ENCODE measurements around the gene ZNHIT6. TPM values are rescaled to one million over a fixed set of nuclear protein-coding genes. Genes with fewer than 3 reads are reported as not detected.

The ZNHIT6 gene
- total RNA-seq, 1 donor from 2014 or later, result 19.9 TPM

GRCh38 chr1:85663382-85663781, 44.9 kb downstream of the ZNHIT6 start:
- H3K9me3 Mint-ChIP-seq, result no peaks in the 10 kb centered on the region
- DNase-seq (ENCODE audit: low read depth, low spot score), result no peak
- H3K27me3 Mint-ChIP-seq (ENCODE audit: low read depth), result no peaks in the 10 kb centered on the region
- no peaks in the 10 kb centered on the region for H3K4me1 Mint-ChIP-seq
- no peak overlapping the region for H3K4me3 Mint-ChIP-seq
- peaks cover 6% of the 10 kb centered on the region for H3K36me3 Mint-ChIP-seq (ENCODE audit: low read depth)
- no peak overlapping the region for H3K27ac Mint-ChIP-seq (ENCODE audit: unreplicated experiment)
- TF ChIP-seq, protein P1, sequence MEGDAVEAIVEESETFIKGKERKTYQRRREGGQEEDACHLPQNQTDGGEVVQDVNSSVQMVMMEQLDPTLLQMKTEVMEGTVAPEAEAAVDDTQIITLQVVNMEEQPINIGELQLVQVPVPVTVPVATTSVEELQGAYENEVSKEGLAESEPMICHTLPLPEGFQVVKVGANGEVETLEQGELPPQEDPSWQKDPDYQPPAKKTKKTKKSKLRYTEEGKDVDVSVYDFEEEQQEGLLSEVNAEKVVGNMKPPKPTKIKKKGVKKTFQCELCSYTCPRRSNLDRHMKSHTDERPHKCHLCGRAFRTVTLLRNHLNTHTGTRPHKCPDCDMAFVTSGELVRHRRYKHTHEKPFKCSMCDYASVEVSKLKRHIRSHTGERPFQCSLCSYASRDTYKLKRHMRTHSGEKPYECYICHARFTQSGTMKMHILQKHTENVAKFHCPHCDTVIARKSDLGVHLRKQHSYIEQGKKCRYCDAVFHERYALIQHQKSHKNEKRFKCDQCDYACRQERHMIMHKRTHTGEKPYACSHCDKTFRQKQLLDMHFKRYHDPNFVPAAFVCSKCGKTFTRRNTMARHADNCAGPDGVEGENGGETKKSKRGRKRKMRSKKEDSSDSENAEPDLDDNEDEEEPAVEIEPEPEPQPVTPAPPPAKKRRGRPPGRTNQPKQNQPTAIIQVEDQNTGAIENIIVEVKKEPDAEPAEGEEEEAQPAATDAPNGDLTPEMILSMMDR (conservative IDR thresholded peaks at IDR 0.05), result no peak

DNA sequence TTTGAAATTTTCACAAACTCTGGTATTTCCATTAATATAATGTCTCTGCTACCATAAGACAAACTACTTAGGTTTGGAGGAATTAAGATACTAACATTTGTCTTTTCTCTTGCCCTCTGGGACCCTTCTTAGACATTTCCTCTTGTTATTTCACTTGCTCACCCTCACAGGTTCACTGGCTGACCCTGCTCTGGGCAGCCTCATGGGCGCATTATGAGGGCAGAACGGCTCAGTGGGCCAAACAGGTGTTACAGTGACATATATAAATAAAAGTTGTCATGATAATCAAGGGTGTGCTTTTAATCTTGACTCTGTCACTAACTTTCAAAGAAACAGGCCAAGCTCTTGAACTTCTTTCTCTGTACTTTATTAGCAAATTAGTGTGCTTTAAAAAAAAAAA, 46.5 kb downstream of the ZNHIT6 start:
- DNase-seq (ENCODE audit: low read depth, low spot score), result no peak
- Mint-ChIP-seq H3K4me3 (no peak overlapping the region), H3K4me1 (no peaks in the 10 kb centered on the region), H3K36me3 (ENCODE audit: low read depth) (peaks cover 3% of the 10 kb centered on the region), H3K27me3 (ENCODE audit: low read depth) (no peaks in the 10 kb centered on the region), H3K9me3 (no peaks in the 10 kb centered on the region), H3K27ac (ENCODE audit: unreplicated experiment) (no peak overlapping the region)
- TF ChIP-seq, protein P1 (conservative IDR thresholded peaks at IDR 0.05), result no peak

- no peaks in the 10 kb centered on the region for H3K27me3 Mint-ChIP-seq (ENCODE audit: low read depth)
- H3K27ac Mint-ChIP-seq (ENCODE audit: unreplicated experiment), result no peak overlapping the region
- TF ChIP-seq, protein P1 (conservative IDR thresholded peaks at IDR 0.05), result no peak
- peaks cover 3% of the 10 kb centered on the region for H3K36me3 Mint-ChIP-seq (ENCODE audit: low read depth)
- no peak for DNase-seq (ENCODE audit: low read depth, low spot score)
- H3K9me3 Mint-ChIP-seq, result no peaks in the 10 kb centered on the region
- H3K4me3 Mint-ChIP-seq, result no peak overlapping the region
- no peaks in the 10 kb centered on the region for H3K4me1 Mint-ChIP-seq
These were observed 47.7 kb downstream of the ZNHIT6 start for GRCh38 chr1:85660541-85660940.

GRCh38 chr1:85659174-85659573, 49.1 kb downstream of the ZNHIT6 start:
- no peak for DNase-seq (ENCODE audit: low read depth, low spot score)
- TF ChIP-seq, protein P1 (conservative IDR thresholded peaks at IDR 0.05), result no peak
- no peak overlapping the region for H3K27ac Mint-ChIP-seq (ENCODE audit: unreplicated experiment)
- H3K36me3 Mint-ChIP-seq (ENCODE audit: low read depth), result peaks cover under 1% of the 10 kb centered on the region
- H3K9me3 Mint-ChIP-seq, result no peaks in the 10 kb centered on the region
- no peaks in the 10 kb centered on the region for H3K27me3 Mint-ChIP-seq (ENCODE audit: low read depth)
- no peak overlapping the region for H3K4me3 Mint-ChIP-seq
- H3K4me1 Mint-ChIP-seq, result no peaks in the 10 kb centered on the region

GRCh38 chr1:85656948-85657347, 51.3 kb downstream of the ZNHIT6 start:
- H3K4me3 Mint-ChIP-seq, result no peak overlapping the region
- H3K4me1 Mint-ChIP-seq, result no peaks in the 10 kb centered on the region
- no peak overlapping the region for H3K27ac Mint-ChIP-seq (ENCODE audit: unreplicated experiment)
- DNase-seq (ENCODE audit: low read depth, low spot score), result no peak
- no peaks in the 10 kb centered on the region for H3K9me3 Mint-ChIP-seq
- TF ChIP-seq, protein P1 (conservative IDR thresholded peaks at IDR 0.05), result no peak
- H3K36me3 Mint-ChIP-seq (ENCODE audit: low read depth), result peaks cover 10% of the 10 kb centered on the region
- no peaks in the 10 kb centered on the region for H3K27me3 Mint-ChIP-seq (ENCODE audit: low read depth)

- TF ChIP-seq, protein P1 (conservative IDR thresholded peaks at IDR 0.05), result no peak
- no peak overlapping the region for H3K27ac Mint-ChIP-seq (ENCODE audit: unreplicated experiment)
- no peaks in the 10 kb centered on the region for H3K4me1 Mint-ChIP-seq
- H3K9me3 Mint-ChIP-seq, result no peaks in the 10 kb centered on the region
- no peak overlapping the region for H3K4me3 Mint-ChIP-seq
- peaks cover 10% of the 10 kb centered on the region for H3K36me3 Mint-ChIP-seq (ENCODE audit: low read depth)
- H3K27me3 Mint-ChIP-seq (ENCODE audit: low read depth), result no peaks in the 10 kb centered on the region
- no peak for DNase-seq (ENCODE audit: low read depth, low spot score)
These were observed 52.0 kb downstream of the ZNHIT6 start for GRCh38 chr1:85656256-85656655.

Measured in neural crest cell (in vitro differentiated cells).